HepG2 (cell line): ENCODE data around the gene CENPC. TPM values are rescaled to one million over a fixed set of nuclear protein-coding genes. Genes with fewer than 3 reads are reported as not detected.

Experiments used
- ARNT2 ChIP-seq: sonication (generic); formaldehyde crosslinking; IDR thresholded peaks from 2 replicates; pipeline ENCODE4 v1.8.0; 2022; ENCODE audit warnings: mild to moderate bottlenecking, low read depth, missing genetic modification reagents, moderate library complexity
- CAMTA2 ChIP-seq: sonication (generic); formaldehyde crosslinking; IDR thresholded peaks from 2 replicates; pipeline ENCODE4 v1.4.0; 2020; ENCODE audit warnings: mild to moderate bottlenecking, missing genetic modification reagents, borderline replicate concordance
- FLYWCH1 ChIP-seq: sonication (generic); formaldehyde crosslinking; IDR thresholded peaks from 2 replicates; pipeline ENCODE4 v1.8.1; 2023; ENCODE audit warnings: mild to moderate bottlenecking, missing genetic modification reagents
- FOXJ3 ChIP-seq: sonication (generic); formaldehyde crosslinking; IDR thresholded peaks from 2 replicates; pipeline ENCODE4 v1.4.0; 2020; ENCODE audit warnings: missing genetic modification reagents, mild to moderate bottlenecking, borderline replicate concordance
- HOXA7 ChIP-seq: sonication (generic); formaldehyde crosslinking; IDR thresholded peaks from 2 replicates; pipeline ENCODE4 v1.8.1; 2022; ENCODE audit warnings: mild to moderate bottlenecking, missing genetic modification reagents, moderate library complexity
- KAT8 ChIP-seq: IDR thresholded peaks from 2 replicates; pipeline ENCODE4 v1.6.1; 2016; ENCODE audit warnings: missing genetic modification reagents, missing compliant biosample characterization
- KDM2A ChIP-seq: sonication (generic); formaldehyde crosslinking; IDR thresholded peaks from 2 replicates; pipeline ENCODE4 v1.4.0; 2020; ENCODE audit warnings: low read depth, missing genetic modification reagents, borderline replicate concordance
- KDM3A ChIP-seq: IDR thresholded peaks from 2 replicates; pipeline ENCODE4 v1.6.1; 2018; ENCODE audit warnings: low read depth, missing compliant biosample characterization
- KDM5B ChIP-seq: sonication (generic); formaldehyde crosslinking; IDR thresholded peaks from 2 replicates; pipeline ENCODE4 v1.4.0; 2020; ENCODE audit warnings: missing genetic modification reagents, mild to moderate bottlenecking, borderline replicate concordance
- MXI1 ChIP-seq: IDR thresholded peaks from 3 replicates; pipeline ENCODE4 v1.6.1; 2012; ENCODE audit warnings: low read depth, low read length, inconsistent platforms, borderline replicate concordance
- NONO ChIP-seq, 2 experiments: fragments of 450-650 bp in 1 of 2; sonication (generic) in 1 of 2; formaldehyde crosslinking in 1 of 2; IDR thresholded peaks in 1 of 2; conservative IDR thresholded peaks in 1 of 2; 2 replicates each; pipeline versions ENCODE4 v1.6.1 to v1.8.0; 2017 to 2022; ENCODE audit warnings: mild to moderate bottlenecking in 1 of 2, missing genetic modification reagents in 1 of 2, moderate library complexity in 1 of 2
- PITX1 ChIP-seq: sonication (generic); formaldehyde crosslinking; IDR thresholded peaks from 2 replicates; pipeline ENCODE4 v1.5.1; 2020; ENCODE audit warnings: mild to moderate bottlenecking, missing genetic modification reagents
- POLR2A ChIP-seq, 2 experiments: IDR thresholded peaks; 2 replicates each; pipeline ENCODE4 v1.6.1; 2011; ENCODE audit warnings: low read depth in 2 of 2, low read length in 2 of 2, mild to moderate bottlenecking in 1 of 2, moderate library complexity in 1 of 2; ENCODE audit not compliant: insufficient read depth in 1 of 2
- SOX13 ChIP-seq, 3 experiments: fragments of 450-650 bp in 1 of 3; sonication (generic) in 1 of 3; formaldehyde crosslinking in 1 of 3; IDR thresholded peaks in 2 of 3; conservative IDR thresholded peaks in 1 of 3; 2 replicates each; pipeline versions ENCODE4 v1.5.0 to v1.6.1; 2016 to 2020; ENCODE audit warnings: antibody characterized with exemption in 1 of 3, mild to moderate bottlenecking in 1 of 3, missing compliant biosample characterization in 1 of 3, missing genetic modification reagents in 1 of 3, moderate library complexity in 1 of 3
- TARDBP ChIP-seq: sonication (generic); formaldehyde crosslinking; IDR thresholded peaks from 2 replicates; pipeline ENCODE4 v1.8.0; 2022; ENCODE audit warnings: mild to moderate bottlenecking, missing genetic modification reagents
- ZBTB7B ChIP-seq: sonication (generic); formaldehyde crosslinking; IDR thresholded peaks from 2 replicates; pipeline ENCODE4 v1.4.0; 2020; ENCODE audit warnings: missing genetic modification reagents
- ZNF317 ChIP-seq: sonication (generic); formaldehyde crosslinking; IDR thresholded peaks from 2 replicates; pipeline ENCODE4 v1.5.0; 2020; ENCODE audit warnings: mild to moderate bottlenecking, missing genetic modification reagents
- ZNF343 ChIP-seq: sonication (generic); formaldehyde crosslinking; IDR thresholded peaks from 2 replicates; pipeline ENCODE4 v1.4.0; 2020; ENCODE audit warnings: mild to moderate bottlenecking, missing genetic modification reagents
- ZNF790 ChIP-seq: sonication (generic); formaldehyde crosslinking; IDR thresholded peaks from 2 replicates; pipeline ENCODE4 v1.8.0; 2022; ENCODE audit warnings: missing genetic modification reagents, mild to moderate bottlenecking, borderline replicate concordance
- polyA plus RNA-seq, 8 experiments: library from polyadenylated mRNA; depleted of rRNA in 3 of 8; stranded (reverse) in 7 of 8; unstranded in 1 of 8; fragments of >200 nt; fragmentation: Illumina TruSeq in 4 of 8; extraction: Trizol in 4 of 8; gene quantifications; 2 replicates each; pipeline versions ENCODE4 v1.2.1 to v1.2.3, GENCODE V29; 2011 to 2016; ENCODE audit warnings: low read depth in 4 of 8, missing spikeins in 1 of 8, mixed read lengths in 1 of 8; ENCODE audit not compliant: insufficient read depth in 1 of 8
- total RNA-seq, 5 experiments: library from RNA; depleted of rRNA; stranded (reverse); fragments of >200 nt; fragmentation: Illumina TruSeq; extraction: Trizol; gene quantifications; 2 replicates each; pipeline ENCODE4 v1.2.3, GENCODE V29; 2016; ENCODE audit warnings: low read depth in 1 of 5
- TF ChIP-seq, protein P1 (sequence below): sonication (generic); formaldehyde crosslinking; IDR thresholded peaks from 2 replicates; pipeline ENCODE4 v1.9.0; 2022; ENCODE audit warnings: missing genetic modification reagents, mild to moderate bottlenecking, borderline replicate concordance
- TF ChIP-seq, protein P2 (sequence below): sonication (generic); formaldehyde crosslinking; IDR thresholded peaks from 2 replicates; pipeline ENCODE4 v1.5.0; 2020; ENCODE audit warnings: missing genetic modification reagents
- TF ChIP-seq, protein P3 (sequence below): sonication (generic); formaldehyde crosslinking; IDR thresholded peaks from 2 replicates; pipeline ENCODE4 v1.8.0; 2022; ENCODE audit warnings: mild to moderate bottlenecking, missing genetic modification reagents; ENCODE audit not compliant: insufficient replicate concordance

The CENPC gene
- total and polyA plus RNA-seq, 2 of the 13 experiments (the other 11 are each of a cell fraction or from before 2014, with no cell fraction given): 4.7 to 16.4 TPM

DNA sequence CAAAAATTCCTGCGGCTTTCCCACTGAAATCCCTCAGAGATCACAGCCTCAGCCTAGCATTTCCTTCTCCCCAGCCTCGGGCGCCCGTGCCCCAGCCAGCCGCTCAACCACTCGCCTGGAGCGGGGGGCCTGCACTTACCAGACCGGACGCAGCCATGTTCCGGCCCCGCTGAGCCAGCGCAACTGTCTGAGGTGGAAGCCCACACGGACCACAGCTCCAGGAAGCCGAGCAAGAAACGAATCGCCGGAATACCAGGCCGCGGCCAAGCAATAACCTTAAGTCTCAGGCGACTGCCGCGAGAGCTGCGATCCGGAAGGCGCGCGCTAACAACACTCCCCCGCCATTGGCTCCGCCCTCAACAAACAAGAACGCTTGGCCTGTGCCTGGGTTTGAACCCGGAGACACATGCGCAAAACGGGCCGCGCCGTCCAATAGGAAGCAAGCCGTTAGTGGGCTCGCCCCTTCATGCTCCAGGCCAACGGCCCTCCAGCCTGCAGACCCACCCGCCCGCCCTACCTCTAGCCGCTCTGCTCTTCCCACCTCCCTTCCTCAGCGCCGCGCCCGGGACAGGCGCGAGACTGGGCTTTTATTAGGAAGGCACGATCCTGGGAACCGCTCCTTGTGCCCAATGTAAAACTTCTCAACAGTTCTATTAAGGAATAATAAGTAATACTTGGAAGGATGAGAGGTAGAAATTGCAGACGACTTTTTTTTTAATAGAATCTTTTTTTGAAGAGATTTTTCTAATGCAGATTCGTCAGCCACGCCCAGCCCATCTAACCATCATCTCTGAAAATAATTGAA is at the start of gene CENPC (continued):
- TF ChIP-seq FOXJ3 (CRISPR knock-in tag) (no peak; the same call in 1 of the 2 replicates), CAMTA2 (no peak), ZBTB7B (no peak), KDM5B (CRISPR knock-in tag) (peak; percentile 86; the same call in 1 of the 2 replicates), NONO (IDR thresholded peaks at IDR 0.05) (no peak), NONO (CRISPR knock-in tag; conservative IDR thresholded peaks at IDR 0.05) (peak; percentile 78), MXI1 (peak; percentile 64; the same call in 1 of the 3 replicates), KDM2A (CRISPR knock-in tag) (peak; percentile 88; the same call in 1 of the 2 replicates), POLR2A (IDR thresholded peaks at IDR 0.05; ENCODE audit: insufficient read depth in 1 of 2, low read depth in 2 of 2, low read length in 2 of 2) (peak; percentile 86 to 95), SOX13 (IDR thresholded peaks at IDR 0.05) (no peak), SOX13 (CRISPR knock-in tag; conservative IDR thresholded peaks at IDR 0.05 in 1 of 2, IDR thresholded peaks at IDR 0.05 in 1 of 2) (peak in 1 of 2 experiments; percentile 26; a peak in 1 of 4 replicates), ZNF317 (CRISPR knock-in tag) (peak; percentile 34; the same call in 1 of the 2 replicates), FLYWCH1 (CRISPR knock-in tag) (no peak), KAT8 (peak; percentile 86), HOXA7 (CRISPR knock-in tag) (no peak), ARNT2 (CRISPR knock-in tag) (peak; percentile 72), KDM3A (CRISPR knock-in tag) (peak; percentile 44; the same call in 1 of the 2 replicates), ZNF790 (CRISPR knock-in tag) (peak; percentile 57; the same call in 1 of the 2 replicates), TARDBP (CRISPR knock-in tag) (peak; percentile 70; the same call in 1 of the 2 replicates), PITX1 (CRISPR knock-in tag) (peak; percentile 71; the same call in 1 of the 2 replicates), ZNF343 (no peak)
- TF ChIP-seq, protein P1, sequence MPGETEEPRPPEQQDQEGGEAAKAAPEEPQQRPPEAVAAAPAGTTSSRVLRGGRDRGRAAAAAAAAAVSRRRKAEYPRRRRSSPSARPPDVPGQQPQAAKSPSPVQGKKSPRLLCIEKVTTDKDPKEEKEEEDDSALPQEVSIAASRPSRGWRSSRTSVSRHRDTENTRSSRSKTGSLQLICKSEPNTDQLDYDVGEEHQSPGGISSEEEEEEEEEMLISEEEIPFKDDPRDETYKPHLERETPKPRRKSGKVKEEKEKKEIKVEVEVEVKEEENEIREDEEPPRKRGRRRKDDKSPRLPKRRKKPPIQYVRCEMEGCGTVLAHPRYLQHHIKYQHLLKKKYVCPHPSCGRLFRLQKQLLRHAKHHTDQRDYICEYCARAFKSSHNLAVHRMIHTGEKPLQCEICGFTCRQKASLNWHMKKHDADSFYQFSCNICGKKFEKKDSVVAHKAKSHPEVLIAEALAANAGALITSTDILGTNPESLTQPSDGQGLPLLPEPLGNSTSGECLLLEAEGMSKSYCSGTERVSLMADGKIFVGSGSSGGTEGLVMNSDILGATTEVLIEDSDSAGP (CRISPR knock-in tag): peak; percentile 69; the same call in 1 of the 2 replicates
- TF ChIP-seq, protein P2, sequence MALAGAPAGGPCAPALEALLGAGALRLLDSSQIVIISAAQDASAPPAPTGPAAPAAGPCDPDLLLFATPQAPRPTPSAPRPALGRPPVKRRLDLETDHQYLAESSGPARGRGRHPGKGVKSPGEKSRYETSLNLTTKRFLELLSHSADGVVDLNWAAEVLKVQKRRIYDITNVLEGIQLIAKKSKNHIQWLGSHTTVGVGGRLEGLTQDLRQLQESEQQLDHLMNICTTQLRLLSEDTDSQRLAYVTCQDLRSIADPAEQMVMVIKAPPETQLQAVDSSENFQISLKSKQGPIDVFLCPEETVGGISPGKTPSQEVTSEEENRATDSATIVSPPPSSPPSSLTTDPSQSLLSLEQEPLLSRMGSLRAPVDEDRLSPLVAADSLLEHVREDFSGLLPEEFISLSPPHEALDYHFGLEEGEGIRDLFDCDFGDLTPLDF (CRISPR knock-in tag): peak; percentile 86
- TF ChIP-seq, protein P3, sequence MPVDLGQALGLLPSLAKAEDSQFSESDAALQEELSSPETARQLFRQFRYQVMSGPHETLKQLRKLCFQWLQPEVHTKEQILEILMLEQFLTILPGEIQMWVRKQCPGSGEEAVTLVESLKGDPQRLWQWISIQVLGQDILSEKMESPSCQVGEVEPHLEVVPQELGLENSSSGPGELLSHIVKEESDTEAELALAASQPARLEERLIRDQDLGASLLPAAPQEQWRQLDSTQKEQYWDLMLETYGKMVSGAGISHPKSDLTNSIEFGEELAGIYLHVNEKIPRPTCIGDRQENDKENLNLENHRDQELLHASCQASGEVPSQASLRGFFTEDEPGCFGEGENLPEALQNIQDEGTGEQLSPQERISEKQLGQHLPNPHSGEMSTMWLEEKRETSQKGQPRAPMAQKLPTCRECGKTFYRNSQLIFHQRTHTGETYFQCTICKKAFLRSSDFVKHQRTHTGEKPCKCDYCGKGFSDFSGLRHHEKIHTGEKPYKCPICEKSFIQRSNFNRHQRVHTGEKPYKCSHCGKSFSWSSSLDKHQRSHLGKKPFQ (CRISPR knock-in tag): peak; percentile 54
